Endothelial cell of umbilical vein (primary cell): ENCODE data around the gene GBX2. TPM values are rescaled to one million over a fixed set of nuclear protein-coding genes. Genes with fewer than 3 reads are reported as not detected.

Experiments
- BruUV-seq: library from RNA; stranded (reverse); fragments of 400-500 nt; replicated peaks from 2 replicates; lab custom pipeline; 2021; lab: Mats Ljungman, UMichigan
- CTCF ChIA-PET: fragments of 300-600, 350-600 bp; sonication (Branson Sonifier 250); formaldehyde crosslinking; loops from one replicate; lab custom pipeline; 2021; ENCODE audit warnings: antibody characterized with exemption, inconsistent platforms; lab: Charles Lee
- POLR2A ChIA-PET: fragments of 300-600, 350-600 bp; sonication (Branson Sonifier 250); formaldehyde crosslinking; loops from one replicate; lab custom pipeline; 2021; ENCODE audit warnings: antibody characterized with exemption, inconsistent platforms; lab: Charles Lee
- DNase-seq: peaks from one replicate; pipeline ENCODE4 v3.0.0-alpha.2; 2011; ENCODE audit warnings: low read depth, low spot score
- FAIRE-seq: peaks from 2 replicates; lab custom pipeline; 2011; peaks lifted over from hg19 to GRCh38; lab: Jason Lieb, UNC
- H2AFZ ChIP-seq: 2 replicates; pipeline ENCODE4 v1.6.0; 2012; ENCODE audit warnings: low read depth, low read length, control low read depth, inconsistent platforms
- H3K27ac ChIP-seq: 2 replicates; pipeline ENCODE4 v1.5.1; 2011; ENCODE audit warnings: low read depth, mild to moderate bottlenecking, control low read depth, low read length, moderate library complexity; ENCODE audit not compliant: insufficient read depth
- H3K27me3 ChIP-seq, 2 experiments: 2 replicates each; pipeline versions ENCODE4 v1.6.0 to v1.6.1; 2011; ENCODE audit warnings: low read length in 2 of 2, mixed read lengths in 1 of 2; ENCODE audit not compliant: control insufficient read depth in 2 of 2, insufficient read depth in 2 of 2
- H3K36me3 ChIP-seq, 2 experiments: 2 replicates in 1 of 2; 3 replicates in 1 of 2; pipeline ENCODE4 v1.5.1; 2011; ENCODE audit warnings: low read length in 2 of 2, mild to moderate bottlenecking in 1 of 2, moderate library complexity in 1 of 2; ENCODE audit not compliant: control insufficient read depth in 2 of 2, insufficient read depth in 2 of 2; ENCODE audit errors: extremely low read depth in 1 of 2
- H3K4me1 ChIP-seq: 3 replicates; pipeline ENCODE4 v1.5.1; 2011; ENCODE audit warnings: mild to moderate bottlenecking, low read length; ENCODE audit not compliant: control insufficient read depth, insufficient read depth; ENCODE audit errors: extremely low read depth
- H3K4me2 ChIP-seq: 2 replicates; pipeline ENCODE4 v1.6.1; 2011; ENCODE audit warnings: low read length, control low read depth, mixed read lengths; ENCODE audit not compliant: insufficient read depth
- H3K4me3 ChIP-seq, 3 experiments: fragments of 200-600 bp in 1 of 3; sonication (generic), shearing (Covaris generic) in 1 of 3; replicated peaks in 1 of 3; 2 replicates each; pipeline ENCODE4 v1.5.1; 2011 to 2016; ENCODE audit warnings: control low read depth in 3 of 3, low read length in 3 of 3, mild to moderate bottlenecking in 2 of 3, inconsistent platforms in 1 of 3, low read depth in 1 of 3, moderate library complexity in 1 of 3; ENCODE audit not compliant: insufficient read depth in 1 of 3
- H3K79me2 ChIP-seq: 2 replicates; pipeline ENCODE4 v1.6.0; 2012; ENCODE audit warnings: low read length, inconsistent platforms; ENCODE audit not compliant: control insufficient read depth, insufficient read depth
- H3K9ac ChIP-seq: replicated peaks from 2 replicates; pipeline ENCODE3; 2011; ENCODE audit warnings: low read length, control low read depth; ENCODE audit not compliant: insufficient read depth; ENCODE audit errors: extremely low read depth
- H3K9me1 ChIP-seq: replicated peaks from 3 replicates; pipeline ENCODE4 v1.6.0; 2011; ENCODE audit warnings: mild to moderate bottlenecking, low read length; ENCODE audit not compliant: control insufficient read depth, insufficient read depth; ENCODE audit errors: extremely low read depth
- H3K9me3 ChIP-seq: replicated peaks from 2 replicates; pipeline ENCODE4 v1.5.1; 2012; ENCODE audit warnings: low read length, inconsistent platforms; ENCODE audit not compliant: control insufficient read depth, insufficient read depth
- H4K20me1 ChIP-seq: replicated peaks from 2 replicates; pipeline ENCODE3; 2011; ENCODE audit warnings: mild to moderate bottlenecking, low read length; ENCODE audit not compliant: control insufficient read depth, insufficient read depth; ENCODE audit errors: extremely low read depth
- CTCF ChIP-seq, 2 donors: IDR thresholded peaks; 1 replicate in 1 of 2; 2 replicates in 1 of 2; pipeline ENCODE4 v1.5.1; 2011; ENCODE audit warnings: low read length in 2 of 2, mild to moderate bottlenecking in 2 of 2, moderate library complexity in 2 of 2, control low read depth in 1 of 2, inconsistent platforms in 1 of 2, low read depth in 1 of 2; ENCODE audit not compliant: insufficient read depth in 1 of 2; ENCODE audit errors: extremely low read depth in 1 of 2
- EZH2 ChIP-seq: IDR thresholded peaks from 2 replicates; pipeline ENCODE4 v1.6.1; 2012; ENCODE audit warnings: borderline replicate concordance, low read depth, mild to moderate bottlenecking, moderate library complexity, low read length, inconsistent platforms; ENCODE audit not compliant: severe bottlenecking
- FOS ChIP-seq: IDR thresholded peaks from 2 replicates; pipeline ENCODE4 v1.6.1; 2011; ENCODE audit warnings: mild to moderate bottlenecking, low read length, moderate library complexity, borderline replicate concordance; ENCODE audit not compliant: insufficient read depth
- GATA2 ChIP-seq: IDR thresholded peaks from 2 replicates; pipeline ENCODE4 v1.7.0; 2011; ENCODE audit warnings: low read depth, mild to moderate bottlenecking, moderate library complexity, mixed read lengths, low read length; ENCODE audit not compliant: insufficient read length, insufficient read depth
- JUN ChIP-seq: IDR thresholded peaks from 2 replicates; pipeline ENCODE4 v1.6.1; 2011; ENCODE audit warnings: borderline replicate concordance, low read depth; ENCODE audit not compliant: insufficient read length, insufficient read depth
- MAX ChIP-seq: IDR thresholded peaks from 2 replicates; pipeline ENCODE4 v1.6.1; 2011; ENCODE audit not compliant: insufficient read depth, insufficient read length
- MYC ChIP-seq: IDR thresholded peaks from one replicate; pipeline ENCODE4 v1.6.1; 2011; ENCODE audit warnings: mild to moderate bottlenecking, low read depth, low read length
- POLR2A ChIP-seq: IDR thresholded peaks from 2 replicates; pipeline ENCODE4 v1.6.1; 2012; ENCODE audit warnings: low read depth, mild to moderate bottlenecking, control low read depth, low read length
- POLR2AphosphoS5 ChIP-seq: IDR thresholded peaks from 2 replicates; pipeline ENCODE4 v1.6.1; 2012; ENCODE audit warnings: low read depth, mild to moderate bottlenecking, control low read depth, low read length, moderate library complexity; ENCODE audit not compliant: insufficient read depth
- dilution Hi-C: fragments of 300-500 bp; cut with MboI; formaldehyde crosslinking; loops from one replicate; pipeline ENCODE4 v1.15.0; 2019; ENCODE audit warnings: low sequenced_read_pairs; ENCODE audit not compliant: extremely low pct_ligation_motif_present
- intact Hi-C: fragments of 100-400 bp; cut with micrococcal nuclease; formaldehyde crosslinking; loops from one replicate; pipeline ENCODE4 v1.10.0; 2022
- polyA plus RNA-seq, 4 experiments: library from polyadenylated mRNA; depleted of rRNA in 3 of 4; stranded (reverse) in 3 of 4; unstranded in 1 of 4; fragments of >200 nt; gene quantifications; 2 replicates each; pipeline versions ENCODE4 v1.2.1 to v1.2.3, GENCODE V29; 2011 to 2012; ENCODE audit warnings: missing spikeins in 1 of 4
- total RNA-seq: library from RNA; stranded (reverse); gene quantifications from 2 replicates; pipeline ENCODE4 v1.2.3, GENCODE V29; 2021

Gene GBX2
- total and polyA plus RNA-seq, 2 donors (not counting 3 experiments of a cell fraction or from before 2014, with no cell fraction given) = 3.0 to 3.6 TPM

- Histone ChIP-seq H3K9me1 (no peaks in the 10 kb centered on the region), H4K20me1 (no peaks in the 10 kb centered on the region), H3K9ac (no peak overlapping the region), H3K79me2 (no peaks in the 10 kb centered on the region), H3K36me3 (no peaks in the 10 kb centered on the region), H3K4me3 (no peak overlapping the region), H3K27me3 (no peaks in the 10 kb centered on the region), H3K27ac (no peak overlapping the region), H3K4me1 (no peaks in the 10 kb centered on the region), H3K9me3 (no peaks in the 10 kb centered on the region), H2AFZ (no peak overlapping the region), H3K4me2 (no peak overlapping the region)
- ChIA-PET CTCF (interaction anchor here (0.8 to 1.9 kb wide), 2 partner anchors 10 kb away, joined by 3 to 10 read pairs; no protein-coding TSS in a partner anchor), POLR2A (no interaction called here)
- BruUV-seq = no TSS peak
- intact Hi-C loops (no loop called here), dilution Hi-C loops (no loop called here)
- TF ChIP-seq MAX = no peak
- TF ChIP-seq MYC = no peak
- TF ChIP-seq EZH2 = no peak
- TF ChIP-seq POLR2AphosphoS5 = no peak
- TF ChIP-seq FOS = no peak
- no peak for TF ChIP-seq CTCF (IDR thresholded peaks at IDR 0.05; ENCODE audit: extremely low read depth in 1 of 2, insufficient read depth in 1 of 2, low read depth in 1 of 2, low read length in 2 of 2)
- TF ChIP-seq JUN = no peak
- TF ChIP-seq GATA2 = no peak
- no peak for TF ChIP-seq POLR2A
- no peak for DNase-seq
- FAIRE-seq = no peak
Measured at GRCh38 chr2:236190674-236191073, 22.5 kb upstream of the GBX2 start.
